ACC112 (cell line): ENCODE results near the gene TMEM135.
"Not testable (repeated sequence)": the region's sequence is repeated elsewhere in the genome, so short reads cannot be mapped to it uniquely, and the experiment has no call there.

ENCODE experiments used
- H2AFZ ChIP-seq: fragments of 200-600 bp; sonication (generic); one replicate; pipeline ENCODE4 v1.6.0; 2017; ENCODE audit warnings: antibody characterized with exemption, low read length; ENCODE audit not compliant: unreplicated experiment
- H3K27ac ChIP-seq: fragments of 200-600 bp; sonication (generic); 2 replicates; pipeline ENCODE4 v1.5.1; 2014; ENCODE audit warnings: low read depth, mild to moderate bottlenecking, antibody characterized with exemption, low read length, moderate library complexity
- H3K27me3 ChIP-seq: fragments of 200-600 bp; sonication (generic); 2 replicates; pipeline ENCODE4 v1.6.1; 2014; ENCODE audit warnings: mild to moderate bottlenecking, antibody characterized with exemption, low read length, moderate library complexity, mixed read lengths; ENCODE audit not compliant: insufficient read depth
- H3K36me3 ChIP-seq: fragments of 200-600 bp; sonication (generic); 2 replicates; pipeline ENCODE4 v1.6.1; 2016; ENCODE audit warnings: mild to moderate bottlenecking, antibody characterized with exemption, low read length, moderate library complexity, mixed read lengths; ENCODE audit not compliant: insufficient read depth
- H3K4me1 ChIP-seq: fragments of 200-600 bp; sonication (generic); one replicate; pipeline ENCODE4 v1.6.1; 2016; ENCODE audit warnings: low read length, mixed read lengths; ENCODE audit not compliant: insufficient read depth, unreplicated experiment, control insufficient read depth
- H3K4me3 ChIP-seq: fragments of 200-600 bp; sonication (generic); 2 replicates; pipeline ENCODE4 v1.5.1; 2014; ENCODE audit warnings: mild to moderate bottlenecking, low read depth, low read length
- H3K79me2 ChIP-seq: fragments of 200-600 bp; sonication (generic); one replicate; pipeline ENCODE4 v1.6.0; 2016; ENCODE audit warnings: low read length; ENCODE audit not compliant: control insufficient read depth, unreplicated experiment, insufficient read depth

The TMEM135 gene

DNA sequence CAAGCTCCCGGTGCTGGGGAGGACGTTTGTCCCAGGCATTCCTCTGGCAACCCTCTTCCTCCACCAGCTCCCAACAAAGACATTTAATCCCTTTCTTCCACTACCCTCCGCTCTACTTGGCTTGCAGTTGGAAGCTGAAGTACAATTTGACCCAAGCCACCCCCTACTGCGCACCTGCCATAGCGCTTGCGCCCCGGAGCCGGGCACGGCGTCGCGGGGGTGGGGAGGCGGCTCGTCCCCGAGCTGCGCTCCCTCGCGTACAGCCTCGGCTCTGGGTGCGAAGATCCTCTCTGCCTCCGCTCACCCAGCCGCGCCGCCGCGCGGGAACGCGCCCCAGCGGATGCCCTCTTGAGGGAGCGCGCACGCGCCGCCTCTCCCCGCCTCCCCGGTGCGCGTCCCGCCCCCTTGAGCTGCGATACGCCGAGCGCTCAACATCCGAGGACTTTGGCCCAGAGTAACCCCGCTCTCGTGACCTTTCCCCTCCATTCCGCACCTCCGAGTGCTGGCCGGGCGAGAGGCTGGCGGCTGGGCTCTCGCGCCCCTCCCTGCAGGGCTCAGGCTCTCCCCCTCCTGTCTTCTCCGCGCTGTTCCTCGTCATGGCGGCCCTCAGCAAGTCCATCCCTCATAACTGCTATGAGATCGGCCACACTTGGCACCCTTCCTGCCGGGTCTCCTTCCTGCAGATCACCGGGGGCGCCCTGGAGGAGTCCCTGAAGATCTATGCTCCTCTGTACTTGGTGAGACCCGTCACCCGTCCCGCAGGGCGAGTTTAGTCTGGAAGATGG lies at the start of gene TMEM135:
TSS of gene TMEM135 (plus strand) at position 485 of the 785 bp plus-strand sequence. CDS start at position 597, 112 bp downstream.
- peak within 1 kb of the TSS; percentile 91 for H3K4me3 ChIP-seq
- no peaks in the 10 kb centered on the region for H3K36me3 ChIP-seq
- peak within 1 kb of the TSS; percentile 8; the same call in 1 of the 2 replicates for H3K27ac ChIP-seq
- H2AFZ ChIP-seq: peak within 1 kb of the TSS; percentile 96
- no peaks in the 10 kb centered on the region for H3K27me3 ChIP-seq
- peaks cover 28% of the 10 kb centered on the region for H3K4me1 ChIP-seq
- H3K79me2 ChIP-seq: peaks cover 33% of the 10 kb centered on the region

DNA sequence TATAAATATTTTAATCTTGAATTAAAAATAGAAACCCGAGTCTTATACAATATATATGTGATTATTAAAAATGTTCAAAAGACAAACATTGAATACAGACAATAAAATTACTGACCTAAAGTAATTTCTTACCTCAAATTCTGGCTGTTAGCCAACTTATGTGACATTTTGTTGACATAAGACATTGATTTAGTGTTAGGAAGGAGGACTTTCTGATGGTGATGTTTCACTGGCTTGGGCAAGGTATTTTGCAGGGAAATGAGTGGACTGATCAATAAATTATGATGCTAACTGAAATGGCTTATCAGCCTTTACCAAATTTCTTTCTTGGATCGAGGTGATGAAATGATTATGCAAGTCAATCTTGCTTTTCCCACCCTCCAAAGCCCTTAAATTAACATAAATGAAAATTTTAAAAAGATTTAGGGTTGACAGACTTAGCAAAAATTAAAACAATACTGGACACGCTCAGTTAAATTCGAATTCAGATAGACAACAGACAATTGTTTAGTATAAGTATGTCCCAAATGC lies 49.3 kb upstream of the TMEM135 start:
- Histone ChIP-seq H3K27ac (no peak overlapping the region), H3K4me1 (peaks cover 13% of the 10 kb centered on the region), H3K36me3 (no peaks in the 10 kb centered on the region), H2AFZ (no peak overlapping the region), H3K27me3 (no peaks in the 10 kb centered on the region), H3K4me3 (no peak overlapping the region), H3K79me2 (no peaks in the 10 kb centered on the region)

DNA sequence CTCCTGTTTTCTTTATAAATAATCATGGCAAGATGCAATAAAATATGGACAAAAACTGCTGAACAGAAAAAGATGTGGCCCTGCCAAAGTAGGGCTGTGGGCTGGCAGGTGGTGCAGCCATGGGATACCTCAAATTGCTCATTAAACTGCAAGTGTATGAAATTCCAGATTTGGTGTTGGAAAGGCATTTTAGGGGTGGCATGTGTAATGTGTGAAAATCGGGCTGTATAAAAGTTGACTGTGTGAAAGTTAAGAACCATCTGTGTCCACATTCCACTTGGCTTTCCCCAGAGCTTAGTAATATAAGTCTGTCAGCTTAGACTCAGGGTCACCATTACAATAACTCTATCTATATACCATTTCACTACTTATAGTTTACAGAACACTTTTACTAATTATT lies 47.7 kb upstream of the TMEM135 start:
- Histone ChIP-seq H3K79me2 (no peaks in the 10 kb centered on the region), H3K27ac (no peak overlapping the region), H3K4me1 (peaks cover 13% of the 10 kb centered on the region), H3K4me3 (no peak overlapping the region), H3K27me3 (no peaks in the 10 kb centered on the region), H2AFZ (no peak overlapping the region), H3K36me3 (no peaks in the 10 kb centered on the region)

DNA sequence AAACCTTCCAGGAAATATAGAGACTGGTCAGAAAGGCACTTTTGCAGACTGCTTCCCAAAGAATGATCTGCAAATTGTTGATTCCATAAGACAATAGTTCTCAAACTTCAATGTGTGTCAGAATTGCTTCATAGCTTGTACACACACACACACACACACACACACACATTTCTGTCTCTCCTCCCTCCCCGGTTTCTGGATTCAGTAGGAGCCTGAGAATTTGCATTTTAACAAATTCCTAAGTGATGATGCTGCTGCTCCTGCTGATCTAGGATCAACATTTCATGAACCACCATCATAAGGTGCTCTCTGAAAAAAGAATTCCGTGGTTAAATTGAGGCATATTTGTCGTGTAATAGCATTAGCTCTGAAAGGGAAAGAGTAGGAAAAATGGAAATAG lies 47.2 kb upstream of the TMEM135 start:
- H3K4me3 ChIP-seq: no peak overlapping the region

DNA sequence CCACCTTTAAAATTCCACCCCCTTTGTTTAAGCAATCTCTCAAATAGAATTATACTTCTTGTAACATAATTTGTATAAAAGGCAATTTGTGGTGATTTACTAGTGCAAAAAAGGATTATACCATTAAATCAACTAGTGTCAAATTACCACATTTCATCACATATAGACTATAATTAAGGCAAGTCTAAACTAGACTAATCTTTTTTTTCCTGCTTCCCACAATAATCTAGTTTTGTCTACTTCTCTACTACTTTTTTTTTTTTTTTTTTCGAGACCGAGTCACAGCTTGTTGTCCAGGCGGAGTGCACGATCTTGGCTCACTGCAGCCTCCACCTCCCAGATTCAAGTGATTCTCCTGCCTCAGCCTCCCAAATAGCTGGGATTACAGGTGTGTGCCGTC lies 46.4 kb upstream of the TMEM135 start:
- Histone ChIP-seq H3K27me3 (no peaks in the 10 kb centered on the region), H3K36me3 (no peaks in the 10 kb centered on the region), H3K4me1 (peaks cover 13% of the 10 kb centered on the region), H2AFZ (no peak overlapping the region), H3K4me3 (no peak overlapping the region), H3K27ac (no peak overlapping the region), H3K79me2 (no peaks in the 10 kb centered on the region)

More for the DNA sequence above, 47.2 kb upstream of the TMEM135 start:
- Histone ChIP-seq H3K79me2 (no peaks in the 10 kb centered on the region), H3K4me1 (peaks cover 13% of the 10 kb centered on the region), H2AFZ (no peak overlapping the region), H3K27me3 (no peaks in the 10 kb centered on the region), H3K27ac (no peak overlapping the region), H3K36me3 (no peaks in the 10 kb centered on the region)

DNA sequence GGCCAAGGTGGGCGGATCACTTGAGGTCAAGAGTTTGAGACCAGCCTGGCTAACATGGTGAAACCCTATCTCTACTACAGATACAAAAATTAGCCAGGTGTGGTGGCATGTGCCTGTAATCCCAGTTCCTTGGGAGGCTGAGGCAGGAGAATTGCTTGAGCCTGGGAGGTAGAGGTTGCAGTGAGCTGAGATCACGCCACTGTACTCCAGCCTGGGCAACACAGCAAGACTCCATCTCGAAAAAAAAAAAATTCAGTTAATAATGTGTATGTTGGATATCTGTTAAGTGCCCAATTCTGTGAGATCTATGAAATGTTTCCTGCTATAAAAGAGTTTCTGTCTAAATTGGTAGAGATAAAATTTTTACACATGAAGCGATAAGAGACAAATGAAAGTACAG lies 45.4 kb upstream of the TMEM135 start:
- H3K79me2 ChIP-seq, H3K36me3 ChIP-seq, H3K27ac ChIP-seq, H2AFZ ChIP-seq, H3K27me3 ChIP-seq, H3K4me3 ChIP-seq: not testable (repeated sequence)
- peaks cover 13% of the 10 kb centered on the region for H3K4me1 ChIP-seq

DNA sequence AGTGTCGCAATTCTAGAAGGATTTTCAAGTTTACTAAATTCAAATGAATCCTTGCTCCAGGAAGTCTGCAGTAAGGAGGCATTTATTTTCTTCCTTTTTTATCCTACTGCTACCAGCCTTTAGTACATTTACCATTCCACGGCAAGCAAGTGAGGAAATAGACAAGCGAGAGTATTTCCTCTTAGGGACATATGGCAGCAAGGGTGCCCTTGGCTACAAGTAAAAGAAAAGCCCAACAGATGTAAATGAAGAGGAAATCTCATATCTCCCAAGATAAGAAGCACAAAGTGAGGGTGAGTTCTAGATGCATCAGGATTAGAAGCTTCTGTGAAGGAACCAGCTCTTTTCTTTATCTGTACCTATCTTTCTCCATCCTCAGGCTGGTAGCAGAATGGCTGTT lies 44.7 kb upstream of the TMEM135 start:
- Histone ChIP-seq H2AFZ (no peak overlapping the region), H3K79me2 (no peaks in the 10 kb centered on the region), H3K27ac (no peak overlapping the region), H3K27me3 (no peaks in the 10 kb centered on the region), H3K4me1 (peaks cover 13% of the 10 kb centered on the region), H3K4me3 (no peak overlapping the region), H3K36me3 (no peaks in the 10 kb centered on the region)

DNA sequence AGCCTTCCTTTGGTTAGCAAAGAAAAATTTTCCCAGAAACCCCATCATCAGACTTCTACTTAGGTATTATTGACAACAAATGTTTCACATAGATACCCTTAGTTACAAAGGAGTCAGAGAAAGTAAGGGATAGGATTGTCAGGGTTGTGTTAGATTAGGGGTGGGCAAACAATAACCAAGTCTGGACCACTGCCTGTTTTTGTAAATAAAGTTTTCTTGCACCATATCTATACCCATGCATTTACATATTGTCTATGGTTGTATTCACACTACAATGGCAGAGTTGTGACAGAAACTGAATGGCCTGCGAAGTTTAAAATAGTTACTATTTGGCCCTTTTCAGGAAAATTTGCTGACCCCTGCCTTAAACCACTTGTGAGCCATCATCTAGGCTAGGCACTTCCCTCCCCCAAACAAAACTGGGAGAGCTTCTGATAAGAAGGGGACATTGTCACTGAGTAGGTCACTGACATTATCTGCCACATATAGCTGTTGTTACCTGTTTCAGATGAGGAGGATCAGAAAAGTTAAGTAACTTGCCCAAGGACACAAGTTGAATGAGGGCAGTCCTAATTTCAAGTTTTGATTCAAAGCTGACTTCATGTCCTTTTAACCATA lies 40.7 kb upstream of the TMEM135 start:
- Histone ChIP-seq H2AFZ (no peak overlapping the region), H3K4me1 (no peaks in the 10 kb centered on the region), H3K27ac (no peak overlapping the region)

DNA sequence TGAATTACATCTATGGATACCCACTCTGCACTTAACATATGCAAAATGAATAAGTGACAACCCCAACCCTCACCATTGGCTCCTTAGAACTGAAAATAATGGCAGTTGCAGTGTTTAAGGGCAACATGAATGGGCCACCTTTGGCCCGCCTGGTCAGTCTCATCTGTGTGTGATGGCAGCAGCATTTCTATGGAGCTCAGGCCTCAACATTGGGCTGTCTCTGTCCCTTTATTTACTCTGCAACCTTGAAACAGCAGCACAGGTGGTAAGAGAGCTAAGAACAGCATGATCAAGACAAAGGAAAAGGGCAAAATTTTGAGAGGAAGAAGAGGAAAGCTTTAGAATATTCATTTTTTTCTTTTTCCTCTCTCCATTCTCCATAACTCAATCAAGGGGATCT lies 38.3 kb upstream of the TMEM135 start:
- Histone ChIP-seq H3K4me1 (no peaks in the 10 kb centered on the region), H3K4me3 (no peak overlapping the region), H3K36me3 (no peaks in the 10 kb centered on the region), H3K79me2 (no peaks in the 10 kb centered on the region), H3K27me3 (no peaks in the 10 kb centered on the region), H2AFZ (no peak overlapping the region), H3K27ac (no peak overlapping the region)

More for the DNA sequence above, 40.7 kb upstream of the TMEM135 start:
- Histone ChIP-seq H3K79me2 (no peaks in the 10 kb centered on the region), H3K4me3 (no peak overlapping the region), H3K27me3 (no peaks in the 10 kb centered on the region), H3K36me3 (no peaks in the 10 kb centered on the region)

DNA sequence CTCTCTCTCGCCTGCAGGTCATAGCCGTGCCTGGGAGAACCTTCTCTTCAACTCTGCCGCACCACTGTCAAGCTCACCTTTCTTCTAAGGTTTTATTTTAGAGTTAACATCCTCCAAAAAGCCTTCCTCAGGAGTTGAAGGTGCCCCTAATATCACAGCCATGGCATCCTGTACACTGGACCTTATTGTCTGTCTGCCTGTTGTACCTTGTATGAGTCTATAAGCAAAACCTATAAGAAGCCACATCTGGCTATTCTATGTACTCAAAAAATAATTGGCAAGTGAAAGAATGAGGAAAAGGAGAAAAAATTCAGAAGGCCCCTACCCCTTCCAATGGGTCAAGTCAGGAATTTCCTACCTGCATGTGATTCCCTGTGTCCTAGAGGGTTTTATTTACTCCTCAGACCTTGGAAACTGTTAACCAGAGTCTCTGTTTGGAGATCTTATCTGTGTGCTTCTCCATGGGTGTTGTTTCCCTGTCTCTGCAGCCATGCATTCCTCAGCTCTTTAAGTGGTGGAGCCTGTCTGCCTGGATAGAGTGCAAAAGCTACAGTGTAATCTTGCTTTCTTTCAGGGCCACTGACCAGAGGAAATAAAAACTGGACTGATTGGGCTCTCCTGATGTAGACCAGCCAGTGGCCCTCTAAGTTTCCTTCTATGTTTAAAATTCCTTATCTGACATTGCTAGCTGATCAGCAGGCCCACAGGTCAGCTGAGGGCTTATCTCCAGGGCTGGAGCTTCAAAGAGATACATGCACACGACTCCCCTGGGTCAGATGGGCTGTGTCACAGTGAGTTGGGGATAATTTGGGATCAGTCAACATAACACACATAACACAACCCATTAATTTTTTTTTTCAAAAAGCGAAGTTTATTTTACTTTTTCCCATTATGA lies 37.6 kb upstream of the TMEM135 start:
- Histone ChIP-seq H3K79me2 (no peaks in the 10 kb centered on the region), H3K27me3 (no peaks in the 10 kb centered on the region), H3K27ac (no peak overlapping the region), H3K4me3 (no peak overlapping the region), H3K36me3 (no peaks in the 10 kb centered on the region), H3K4me1 (no peaks in the 10 kb centered on the region), H2AFZ (no peak overlapping the region)
